Astrocyte (in vitro differentiated cells and primary cell): ENCODE results near the gene MMAB.

Experiments used
- CTCF ChIP-seq: IDR thresholded peaks from 2 replicates; pipeline ENCODE4 v1.5.1; 2011; ENCODE audit warnings: low read depth, mild to moderate bottlenecking, inconsistent platforms, low read length, moderate library complexity; ENCODE audit not compliant: insufficient read depth
- EZH2 ChIP-seq: IDR thresholded peaks from 2 replicates; pipeline ENCODE4 v1.6.1; 2012; ENCODE audit warnings: mild to moderate bottlenecking, low read length, inconsistent platforms; ENCODE audit not compliant: insufficient read depth

- TF ChIP-seq EZH2 (no peak), CTCF (no peak)
Measured at GRCh38 chr12:109596418-109597244, 23.3 kb upstream of the MMAB start.
